ENCODE measurements around the gene MAD1L1. TPM values are rescaled to one million over a fixed set of nuclear protein-coding genes. Genes with fewer than 3 reads are reported as not detected.

The MAD1L1 gene
- total RNA-seq, 2 donors from 2014 or later: 18.9 to 24.9 TPM

- DNase-seq (peak; percentile 78), ATAC-seq (peak; percentile 65 to 85)
- intact Hi-C loops (cut with DNase I): loop anchor here (5.0 to 10.0 kb wide), 2 partner anchors 107 to 545 kb away; no protein-coding TSS in a partner anchor
Observed at GRCh38 chr7:2209146-2209960, 23.4 kb downstream of the MAD1L1 start.

- intact Hi-C loops (cut with DNase I): loop anchor here (5.0 to 10.0 kb wide), 2 partner anchors 106 to 544 kb away; no protein-coding TSS in a partner anchor
- ATAC-seq: no peak
- peak; percentile 14 for DNase-seq
Observed at GRCh38 chr7:2208712-2209111, 24.0 kb downstream of the MAD1L1 start.

- ATAC-seq (no peak), DNase-seq (peak; percentile 4)
- intact Hi-C loops (cut with DNase I): loop anchor here (5.0 to 10.0 kb wide), 2 partner anchors 103 to 540 kb away; no protein-coding TSS in a partner anchor
Observed at GRCh38 chr7:2205036-2205780, 27.5 kb downstream of the MAD1L1 start.

GRCh38 chr7:2204446-2204845 is 28.3 kb downstream of the MAD1L1 start:
- DNase-seq: peak; percentile 11

DNA sequence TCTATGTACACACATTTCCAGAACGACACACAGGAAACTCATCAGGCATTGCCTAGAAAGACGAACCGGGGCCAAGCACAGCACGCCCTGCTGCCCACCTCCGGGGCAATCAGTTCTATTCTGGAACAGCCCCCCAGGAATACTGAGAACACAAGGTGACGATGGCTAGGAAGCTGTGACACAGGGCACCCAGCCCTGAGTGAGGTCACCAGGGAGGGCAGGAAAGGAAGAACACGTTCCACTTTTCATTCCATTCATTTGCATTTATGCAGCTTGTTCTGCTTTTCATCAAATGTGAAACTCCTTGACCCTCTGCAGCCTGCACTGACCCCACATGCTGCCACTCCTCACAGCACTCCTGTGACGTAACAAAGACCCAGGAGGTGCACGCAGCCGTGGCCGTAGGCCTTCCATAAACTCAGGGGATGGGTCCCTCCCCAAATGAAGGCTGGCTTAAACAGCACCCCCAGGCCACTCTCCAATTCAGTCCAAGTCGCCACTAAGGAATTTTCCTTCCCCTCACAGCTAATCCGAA is 28.9 kb downstream of the MAD1L1 start:
- DNase-seq: no peak
- intact Hi-C loops (cut with DNase I): loop anchor here (10.0 kb wide), 1 partner anchor 539 kb away; no protein-coding TSS in a partner anchor
- ATAC-seq: no peak

More at GRCh38 chr7:2204446-2204845, 28.3 kb downstream of the MAD1L1 start:
- intact Hi-C loops (cut with DNase I): loop anchor here (10.0 kb wide), 1 partner anchor 540 kb away; no protein-coding TSS in a partner anchor
- no peak for ATAC-seq

DNA sequence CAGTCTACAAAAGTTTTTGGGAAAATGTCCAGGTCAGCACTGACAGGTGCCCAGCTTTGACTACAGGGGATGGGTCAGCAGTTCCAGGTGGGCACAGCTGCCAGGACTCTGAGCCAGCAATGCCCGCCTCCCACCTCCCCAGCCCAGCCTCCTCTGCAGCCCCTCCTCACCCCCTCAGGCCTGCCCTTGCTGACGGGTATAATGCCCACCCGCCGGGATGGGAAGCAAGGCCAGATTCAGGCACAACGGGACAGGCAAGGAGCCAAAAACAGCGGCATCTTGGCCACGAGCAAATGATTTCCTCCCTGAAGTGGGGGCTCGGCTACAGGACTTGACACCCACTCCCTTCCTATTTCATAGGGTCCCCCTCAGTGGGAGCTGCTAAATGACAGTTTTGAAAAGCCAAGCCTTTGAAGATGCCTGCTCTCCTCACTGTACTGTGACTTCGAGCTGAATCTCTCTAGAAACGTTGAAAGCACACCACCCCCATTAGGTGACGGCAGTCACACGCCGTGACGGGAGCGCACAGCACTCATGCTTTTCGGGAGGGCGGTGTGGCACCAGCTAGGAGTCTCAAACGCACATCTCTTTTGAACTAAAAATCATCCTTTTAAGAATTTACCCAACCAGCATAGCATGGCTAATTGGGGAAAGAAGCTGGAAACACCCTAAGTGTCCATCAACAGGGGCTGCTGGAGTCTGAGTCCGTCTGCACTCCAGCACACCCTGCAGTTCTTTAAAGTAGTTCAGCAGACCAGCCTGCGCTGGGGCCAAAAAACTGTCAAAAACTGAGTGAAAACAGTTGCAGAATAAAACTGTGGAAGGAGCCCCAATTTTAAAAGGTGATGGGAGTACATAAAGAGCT is 29.6 kb downstream of the MAD1L1 start:
- no peak for ATAC-seq
- intact Hi-C loops (cut with DNase I): loop anchor here (10.0 kb wide), 1 partner anchor 538 kb away; no protein-coding TSS in a partner anchor
- peak; percentile 8 for DNase-seq

- no peak for ATAC-seq
- no peak for DNase-seq
- intact Hi-C loops (cut with DNase I): loop anchor here (10.0 kb wide), 1 partner anchor 538 kb away; no protein-coding TSS in a partner anchor
Observed at GRCh38 chr7:2202361-2202761, 30.4 kb downstream of the MAD1L1 start.

- intact Hi-C loops (cut with DNase I): loop anchor here (10.0 kb wide), 1 partner anchor 537 kb away; no protein-coding TSS in a partner anchor
- peak in 1 of 2 donors; percentile 4 for ATAC-seq
Observed at GRCh38 chr7:2201686-2202360, 30.9 kb downstream of the MAD1L1 start.

DNA sequence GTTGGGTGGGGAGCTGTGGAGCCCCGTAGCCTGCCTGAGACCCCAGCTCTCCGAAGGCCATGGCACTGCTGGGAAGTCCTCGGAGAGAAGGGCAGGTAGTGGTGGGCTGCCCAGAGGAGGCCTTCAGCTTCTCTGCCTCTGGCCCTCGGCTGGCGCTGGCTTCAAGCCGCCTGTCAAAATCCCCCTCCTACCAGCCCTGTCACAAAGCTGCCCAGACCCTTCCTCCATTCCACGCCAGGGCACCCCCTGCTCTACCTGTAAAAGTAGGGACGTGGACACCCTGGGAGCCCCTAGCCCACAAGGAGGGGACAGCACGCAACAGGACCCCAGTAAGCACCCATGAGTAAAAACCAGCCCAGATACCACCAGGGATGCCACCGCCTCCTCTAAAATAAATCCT is 31.6 kb downstream of the MAD1L1 start:
- intact Hi-C loops (cut with DNase I): loop anchor here (10.0 kb wide), 1 partner anchor 536 kb away; no protein-coding TSS in a partner anchor
- DNase-seq: no peak

More at GRCh38 chr7:2201686-2202360, 30.9 kb downstream of the MAD1L1 start:
- DNase-seq: no peak

GRCh38 chr7:2200584-2200980 is 32.2 kb downstream of the MAD1L1 start:
- intact Hi-C loops (cut with DNase I): loop anchor here (10.0 kb wide), 1 partner anchor 536 kb away; no protein-coding TSS in a partner anchor
- ATAC-seq (no peak), DNase-seq (no peak)

More for the DNA sequence above, 31.6 kb downstream of the MAD1L1 start:
- ATAC-seq: no peak

DNA sequence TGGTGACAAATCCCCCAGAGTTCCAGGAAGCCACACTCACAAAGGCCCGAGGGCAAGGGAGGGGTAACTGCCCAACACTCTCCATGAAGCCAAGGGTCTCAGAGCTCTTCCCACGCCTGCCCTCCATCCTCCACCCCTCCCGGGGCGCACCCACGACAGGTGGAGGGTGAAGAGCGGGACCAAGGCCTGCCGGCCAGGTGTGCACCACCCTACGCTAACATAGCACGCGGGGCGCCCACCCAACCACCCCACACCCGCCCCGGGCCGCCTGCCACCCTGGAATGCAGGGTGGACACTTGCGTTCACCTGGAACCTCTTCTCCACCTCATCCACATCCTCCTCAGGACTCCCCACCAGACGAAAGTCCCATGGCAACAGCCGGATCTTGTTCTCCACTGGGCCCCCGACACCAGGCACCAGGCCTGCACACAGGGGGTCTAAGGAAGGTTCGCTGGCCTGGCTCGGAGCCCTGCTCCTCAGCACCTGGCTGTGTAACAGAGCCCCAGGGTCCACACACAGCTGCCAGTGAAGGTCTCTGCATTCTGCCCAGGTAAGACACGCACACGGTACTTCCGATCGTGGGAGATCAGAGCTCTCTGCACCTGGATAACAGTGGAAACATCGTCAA is 32.7 kb downstream of the MAD1L1 start:
- DNase-seq (no peak), ATAC-seq (no peak)
- intact Hi-C loops (cut with DNase I): loop anchor here (10.0 kb wide), 1 partner anchor 535 kb away; no protein-coding TSS in a partner anchor

GRCh38 chr7:2199528-2199927 is 33.2 kb downstream of the MAD1L1 start:
- intact Hi-C loops (cut with DNase I): no loop called here
- ATAC-seq (no peak), DNase-seq (no peak)

- intact Hi-C loops (cut with DNase I): no loop called here
- DNase-seq (no peak), ATAC-seq (no peak)
Observed at GRCh38 chr7:2198760-2199159, 34.0 kb downstream of the MAD1L1 start.

- intact Hi-C loops (cut with DNase I): no loop called here
- ATAC-seq (peak; percentile 29 to 38), DNase-seq (no peak)
Observed at GRCh38 chr7:2198206-2198605, 34.5 kb downstream of the MAD1L1 start.

- intact Hi-C loops (cut with DNase I): no loop called here
- DNase-seq: no peak
- peak; percentile 31 to 38 for ATAC-seq
Observed at GRCh38 chr7:2197436-2198155, 35.1 kb downstream of the MAD1L1 start.
